Cardiac muscle cell (in vitro differentiated cells and primary cell): ENCODE measurements around the gene JMJD7. TPM values are rescaled to one million over a fixed set of nuclear protein-coding genes. Genes with fewer than 3 reads are reported as not detected.

Experiments used
- DNase-seq, 2 donors: peaks; one replicate each; pipeline versions ENCODE4 v3.0.0 to v3.0.0-alpha.2; 2010 to 2017; ENCODE audit warnings: low read depth in 1 of 2, low spot score in 1 of 2
- H3K27ac ChIP-seq: fragments of 200-600 bp; sonication (generic); 2 replicates; pipeline ENCODE4 v1.5.1; 2016
- H3K27me3 ChIP-seq: fragments of 200-600 bp; sonication (generic); 2 replicates; pipeline ENCODE4 v1.6.0; 2016; ENCODE audit warnings: control low read depth
- H3K36me3 ChIP-seq: fragments of 200-600 bp; sonication (generic); 2 replicates; pipeline ENCODE4 v1.5.1; 2016; ENCODE audit warnings: control low read depth
- H3K4me1 ChIP-seq: fragments of 200-600 bp; sonication (generic); 2 replicates; pipeline ENCODE4 v1.8.1; 2017; ENCODE audit warnings: low read depth, mild to moderate bottlenecking, mixed run types
- H3K4me3 ChIP-seq: fragments of 200-600 bp; sonication (generic); 2 replicates; pipeline ENCODE4 v1.5.1; 2016; ENCODE audit warnings: mild to moderate bottlenecking
- H3K9me3 ChIP-seq: fragments of 200-600 bp; sonication (generic); 2 replicates; pipeline ENCODE4 v1.5.1; 2017; ENCODE audit warnings: low read depth, mild to moderate bottlenecking, control low read depth
- CTCF ChIP-seq: IDR thresholded peaks from 2 replicates; pipeline ENCODE4 v1.5.1; 2012; ENCODE audit warnings: low read depth, mild to moderate bottlenecking, low read length
- polyA plus RNA-seq: library from polyadenylated mRNA; unstranded; fragments of >200 nt; fragmentation: Nextera tagmentation; extraction: Ambion mirVana; gene quantifications from 2 replicates; pipeline ENCODE4 v1.2.1, GENCODE V29; 2016
- total RNA-seq: library from RNA; depleted of rRNA; stranded (reverse); fragments of >200 nt; gene quantifications from 2 replicates; pipeline ENCODE4 v1.2.3, GENCODE V29; 2016

JMJD7 gene
- total and polyA plus RNA-seq, 2 experiments from 2014 or later = 17.4 to 29.4 TPM

GRCh38 chr15:41809121-41809520 is 18.8 kb upstream of the JMJD7 start:
- Histone ChIP-seq H3K4me3 (no peak overlapping the region), H3K36me3 (peaks cover 3% of the 10 kb centered on the region), H3K9me3 (no peaks in the 10 kb centered on the region), H3K27me3 (no peaks in the 10 kb centered on the region), H3K27ac (no peak overlapping the region), H3K4me1 (peaks cover 27% of the 10 kb centered on the region)
- DNase-seq = no peak
- TF ChIP-seq CTCF = no peak

- H3K4me3 ChIP-seq = no peak overlapping the region
- no peak overlapping the region for H3K27ac ChIP-seq
- no peak for DNase-seq
- TF ChIP-seq CTCF = no peak
- peaks cover 3% of the 10 kb centered on the region for H3K36me3 ChIP-seq
- H3K27me3 ChIP-seq = no peaks in the 10 kb centered on the region
- peaks cover 23% of the 10 kb centered on the region for H3K4me1 ChIP-seq
- no peaks in the 10 kb centered on the region for H3K9me3 ChIP-seq
These were observed 18.2 kb upstream of the JMJD7 start for GRCh38 chr15:41809526-41810220.

GRCh38 chr15:41810651-41811431 is 17.1 kb upstream of the JMJD7 start:
- DNase-seq = no peak
- Histone ChIP-seq H3K9me3 (no peaks in the 10 kb centered on the region), H3K27me3 (no peaks in the 10 kb centered on the region), H3K36me3 (peaks cover 13% of the 10 kb centered on the region), H3K27ac (peak overlapping the region; percentile 51), H3K4me1 (peaks cover 15% of the 10 kb centered on the region), H3K4me3 (no peak overlapping the region)
- TF ChIP-seq CTCF = no peak

- peak; percentile 91 for TF ChIP-seq CTCF
- no peak overlapping the region for H3K4me3 ChIP-seq
These were observed 16.3 kb upstream of the JMJD7 start for GRCh38 chr15:41811432-41812195.

GRCh38 chr15:41812820-41813375 is 15.0 kb upstream of the JMJD7 start:
- H3K4me3 ChIP-seq = no peak overlapping the region
- no peaks in the 10 kb centered on the region for H3K9me3 ChIP-seq
- H3K4me1 ChIP-seq = peaks cover 4% of the 10 kb centered on the region
- H3K27ac ChIP-seq = no peak overlapping the region
- H3K36me3 ChIP-seq = peaks cover 31% of the 10 kb centered on the region
- no peaks in the 10 kb centered on the region for H3K27me3 ChIP-seq
- no peak for DNase-seq
- TF ChIP-seq CTCF = no peak

More at GRCh38 chr15:41811432-41812195, 16.3 kb upstream of the JMJD7 start:
- Histone ChIP-seq H3K4me1 (peaks cover 8% of the 10 kb centered on the region), H3K9me3 (no peaks in the 10 kb centered on the region), H3K27me3 (no peaks in the 10 kb centered on the region), H3K36me3 (peaks cover 18% of the 10 kb centered on the region), H3K27ac (peak overlapping the region; percentile 51)
- peak; percentile 91 for DNase-seq
